AG04450 (cell line): Measurements from ENCODE around the gene OR51B6. TPM values are rescaled to one million over a fixed set of nuclear protein-coding genes. Genes with fewer than 3 reads are reported as not detected.
"Not testable (repeated sequence)": the region's sequence is repeated elsewhere in the genome, so short reads cannot be mapped to it uniquely, and the experiment has no call there.

Experiments
- CTCF ChIA-PET: fragments of 300-600, 350-600 bp; formaldehyde crosslinking; extraction: SDS; loops from one replicate; lab custom pipeline; 2022; ENCODE audit warnings: antibody characterized with exemption, inconsistent platforms; lab: Charles Lee
- POLR2A ChIA-PET: fragments of 350-600 bp; formaldehyde crosslinking; extraction: SDS; loops from one replicate; lab custom pipeline; 2021; ENCODE audit warnings: antibody characterized with exemption, inconsistent platforms; lab: Yijun Ruan, JAX
- DNase-seq: peaks from one replicate; pipeline ENCODE4 v3.0.0-alpha.2; 2011; ENCODE audit warnings: low read depth, low spot score
- H3K27ac ChIP-seq: one replicate; pipeline ENCODE4 v1.5.1; 2012; ENCODE audit warnings: low read depth, low read length, control low read depth
- H3K27me3 ChIP-seq: one replicate; pipeline ENCODE4 v1.6.0; 2012; ENCODE audit warnings: low read length; ENCODE audit not compliant: control insufficient read depth, insufficient read depth
- H3K4me3 ChIP-seq: 2 replicates; pipeline ENCODE4 v1.5.1; 2011; ENCODE audit warnings: mild to moderate bottlenecking, low read depth, low read length, control low read depth
- H3K9me3 ChIP-seq: 2 replicates; pipeline ENCODE4 v1.5.1; 2012; ENCODE audit warnings: low read length; ENCODE audit not compliant: control insufficient read depth, insufficient read depth
- CTCF ChIP-seq: IDR thresholded peaks from 2 replicates; pipeline ENCODE4 v1.5.1; 2011; ENCODE audit warnings: low read depth, low read length, control low read depth, inconsistent platforms
- polyA plus RNA-seq: library from polyadenylated mRNA; depleted of rRNA; stranded (reverse); fragments of >200 nt; gene quantifications from 2 replicates; pipeline ENCODE4 v1.2.3, GENCODE V29; 2011

The OR51B6 gene
- polyA plus RNA-seq, 1 experiment, result not detected

GRCh38 chr11:5336331-5336730 lies 15.0 kb upstream of the OR51B6 start:
- TF ChIP-seq CTCF, result no peak
- Histone ChIP-seq H3K27ac (no peak overlapping the region), H3K9me3 (no peaks in the 10 kb centered on the region), H3K27me3 (no peaks in the 10 kb centered on the region), H3K4me3 (no peak overlapping the region)
- ChIA-PET POLR2A (no interaction called here), CTCF (no interaction called here)
- DNase-seq, result no peak

- DNase-seq, H3K27me3 ChIP-seq, H3K4me3 ChIP-seq, H3K27ac ChIP-seq, CTCF ChIA-PET, H3K9me3 ChIP-seq, POLR2A ChIA-PET: not testable (repeated sequence)
Observed at GRCh38 chr11:5337253-5337652, 14.1 kb upstream of the OR51B6 start.

- ChIA-PET CTCF (no interaction called here), POLR2A (no interaction called here)
- no peak for TF ChIP-seq CTCF
- Histone ChIP-seq H3K9me3 (no peaks in the 10 kb centered on the region), H3K27ac (no peak overlapping the region), H3K27me3 (no peaks in the 10 kb centered on the region), H3K4me3 (no peak overlapping the region)
- DNase-seq, result no peak
Observed at GRCh38 chr11:5339771-5340322, 11.5 kb upstream of the OR51B6 start.

- peak; percentile 59 for DNase-seq
- no peak for TF ChIP-seq CTCF
- no peaks in the 10 kb centered on the region for H3K27me3 ChIP-seq
- H3K27ac ChIP-seq, result peak within 1 kb of the TSS; percentile 90
- no peaks in the 10 kb centered on the region for H3K9me3 ChIP-seq
- H3K4me3 ChIP-seq, result no peak within 1 kb of the TSS
- CTCF ChIA-PET, result interaction anchor here (1.0 to 1.4 kb wide), 4 partner anchors 20 to 716 kb away, joined by 3 read pairs; no protein-coding TSS in a partner anchor
- POLR2A ChIA-PET, result interaction anchor here (1.4 to 1.7 kb wide), 2 partner anchors 20 to 24 kb away, joined by 5 to 12 read pairs; no protein-coding TSS in a partner anchor
Observed at GRCh38 chr11:5343474-5344335, 7.6 kb upstream of the OR51B6 start, which contains the start of gene OR51B5. OR51B5 (minus strand) TSS chr11:5343524; CDS start chr11:5343524, 0 bp downstream.

GRCh38 chr11:5345831-5346230 lies 5.5 kb upstream of the OR51B6 start:
- Histone ChIP-seq H3K9me3 (no peaks in the 10 kb centered on the region), H3K27ac (no peak overlapping the region), H3K27me3 (no peaks in the 10 kb centered on the region), H3K4me3 (no peak overlapping the region)
- ChIA-PET CTCF (interaction anchor here (0.8 to 1.2 kb wide), 3 partner anchors 35 to 141 kb away, joined by 3 to 6 read pairs (median 3); no protein-coding TSS in a partner anchor), POLR2A (no interaction called here)
- no peak for DNase-seq
- no peak for TF ChIP-seq CTCF
